Natural killer cell treated with Interleukin-12 subunit alpha and Interleukin-12 subunit beta and Interleukin-15 and Interleukin-18, amount 100 ng/mL, for 72 hours (primary cell): ENCODE measurements around the gene LPCAT2. TPM values are rescaled to one million over a fixed set of nuclear protein-coding genes. Genes with fewer than 3 reads are reported as not detected.
A peak's percentile ranks its signal among the peaks of the same experiment; 100 is the strongest.

ENCODE experiments used
- ATAC-seq, 2 donors: fragments of 150-1000 bp; cut with Tn5 transposase in 1 of 2; sonication (Bioruptor Pico), chemical (Tn5 transposase) in 1 of 2; 2 replicates each; pipeline ENCODE4 v1.10.0; 2021
- DNase-seq: peaks from one replicate; pipeline ENCODE4 v3.0.0; 2022; ENCODE audit warnings: low spot score
- H3K27ac Mint-ChIP-seq, 2 donors: 1 replicate in 1 of 2; 2 replicates in 1 of 2; pipeline ENCODE4 v1.8.0; 2022; ENCODE audit warnings: mixed read lengths in 2 of 2, mild to moderate bottlenecking in 1 of 2, moderate library complexity in 1 of 2
- H3K27me3 Mint-ChIP-seq, 2 donors: 1 replicate in 1 of 2; 2 replicates in 1 of 2; pipeline ENCODE4 v1.8.0; 2022; ENCODE audit warnings: mixed read lengths in 2 of 2
- H3K36me3 Mint-ChIP-seq: one replicate; pipeline ENCODE4 v1.8.0; 2022; ENCODE audit warnings: mixed read lengths
- H3K4me1 Mint-ChIP-seq, 2 donors: 1 replicate in 1 of 2; 2 replicates in 1 of 2; pipeline ENCODE4 v1.8.0; 2022; ENCODE audit warnings: low read depth in 2 of 2, mixed read lengths in 2 of 2, mild to moderate bottlenecking in 1 of 2
- H3K4me3 Mint-ChIP-seq: one replicate; pipeline ENCODE4 v1.8.0; 2022; ENCODE audit warnings: mixed read lengths
- H3K9me3 Mint-ChIP-seq: 2 replicates; pipeline ENCODE4 v1.8.0; 2022; ENCODE audit warnings: mixed read lengths
- total RNA-seq, 2 donors: library from RNA; stranded (reverse); gene quantifications; one replicate each; pipeline ENCODE4 v1.2.3, GENCODE V29; 2022

Gene LPCAT2
- total RNA-seq, 2 donors from 2014 or later = 0.31 to 2.9 TPM

- H3K27me3 Mint-ChIP-seq = peaks cover 14 to 32% of the 10 kb centered on the region in 2 donors
- no peaks in the 10 kb centered on the region for H3K36me3 Mint-ChIP-seq
- no peak overlapping the region for H3K27ac Mint-ChIP-seq
- ATAC-seq (no peak), DNase-seq (no peak)
- no peak overlapping the region for H3K4me3 Mint-ChIP-seq
- peaks cover 0 to 4% of the 10 kb centered on the region in 2 donors for H3K4me1 Mint-ChIP-seq
- H3K9me3 Mint-ChIP-seq = no peaks in the 10 kb centered on the region
Observed at GRCh38 chr16:55503726-55504550, 4.9 kb upstream of the LPCAT2 start.

GRCh38 chr16:55505333-55506015, 3.4 kb upstream of the LPCAT2 start:
- peaks cover 6% of the 10 kb centered on the region for H3K36me3 Mint-ChIP-seq
- no peaks in the 10 kb centered on the region for H3K9me3 Mint-ChIP-seq
- peaks cover 8% of the 10 kb centered on the region in 2 donors for H3K4me1 Mint-ChIP-seq
- ATAC-seq = no peak
- no peak overlapping the region for H3K27ac Mint-ChIP-seq
- no peak overlapping the region for H3K4me3 Mint-ChIP-seq
- H3K27me3 Mint-ChIP-seq = peaks cover 24 to 47% of the 10 kb centered on the region in 2 donors
- no peak for DNase-seq

GRCh38 chr16:55506083-55506482, 2.8 kb upstream of the LPCAT2 start:
- DNase-seq = no peak
- Mint-ChIP-seq H3K4me3 (no peak overlapping the region), H3K4me1 (peaks cover 8% of the 10 kb centered on the region in 2 donors), H3K27me3 (peaks cover 24 to 51% of the 10 kb centered on the region in 2 donors), H3K27ac (no peak overlapping the region), H3K36me3 (peaks cover 6% of the 10 kb centered on the region), H3K9me3 (no peaks in the 10 kb centered on the region)
- ATAC-seq = no peak

- Mint-ChIP-seq H3K27ac (no peak overlapping the region), H3K4me3 (no peak overlapping the region), H3K9me3 (no peaks in the 10 kb centered on the region), H3K27me3 (peaks cover 20 to 49% of the 10 kb centered on the region in 2 donors), H3K4me1 (peaks cover 8% of the 10 kb centered on the region in 2 donors), H3K36me3 (peaks cover 6% of the 10 kb centered on the region)
- DNase-seq (no peak), ATAC-seq (no peak)
Observed at GRCh38 chr16:55506708-55507107, 2.2 kb upstream of the LPCAT2 start.

DNA sequence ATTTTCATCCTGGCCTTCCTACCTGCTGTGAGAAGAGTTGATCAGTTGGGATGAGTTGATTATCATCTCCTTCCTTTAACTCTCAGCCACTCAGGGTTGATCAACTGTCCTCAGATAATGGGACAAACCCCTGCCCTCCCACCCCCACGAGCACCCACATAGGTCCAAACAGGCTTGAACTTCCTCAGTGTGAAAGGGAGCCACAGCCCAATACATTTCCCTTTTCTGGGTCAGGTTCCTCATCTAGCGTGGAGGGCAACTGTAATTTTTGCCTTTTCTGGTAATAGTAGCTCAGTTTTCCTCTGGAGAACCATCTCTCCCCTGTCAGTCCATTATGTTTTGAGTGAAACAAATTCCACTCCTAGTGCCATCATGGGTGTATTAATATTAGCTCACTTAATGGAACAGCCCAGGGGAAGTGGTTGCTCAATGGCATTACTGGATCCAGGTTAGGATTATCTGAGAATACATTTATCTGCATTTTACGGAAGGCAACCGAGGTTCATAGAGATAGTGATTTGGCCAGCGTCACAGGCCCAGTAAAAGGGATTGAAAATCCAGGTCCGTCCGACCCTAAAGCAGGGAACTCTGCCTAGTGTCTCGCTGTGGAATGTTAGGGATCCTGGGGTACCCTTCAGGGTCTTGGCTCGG, 476 bp upstream of the LPCAT2 start:
- Mint-ChIP-seq H3K4me3 (peak overlapping the region; percentile 67), H3K9me3 (no peaks in the 10 kb centered on the region), H3K36me3 (peaks cover 18% of the 10 kb centered on the region), H3K27ac (no peak overlapping the region), H3K4me1 (peaks cover 8% of the 10 kb centered on the region in 2 donors), H3K27me3 (peaks cover 23 to 66% of the 10 kb centered on the region in 2 donors)
- ATAC-seq = no peak
- no peak for DNase-seq

DNA sequence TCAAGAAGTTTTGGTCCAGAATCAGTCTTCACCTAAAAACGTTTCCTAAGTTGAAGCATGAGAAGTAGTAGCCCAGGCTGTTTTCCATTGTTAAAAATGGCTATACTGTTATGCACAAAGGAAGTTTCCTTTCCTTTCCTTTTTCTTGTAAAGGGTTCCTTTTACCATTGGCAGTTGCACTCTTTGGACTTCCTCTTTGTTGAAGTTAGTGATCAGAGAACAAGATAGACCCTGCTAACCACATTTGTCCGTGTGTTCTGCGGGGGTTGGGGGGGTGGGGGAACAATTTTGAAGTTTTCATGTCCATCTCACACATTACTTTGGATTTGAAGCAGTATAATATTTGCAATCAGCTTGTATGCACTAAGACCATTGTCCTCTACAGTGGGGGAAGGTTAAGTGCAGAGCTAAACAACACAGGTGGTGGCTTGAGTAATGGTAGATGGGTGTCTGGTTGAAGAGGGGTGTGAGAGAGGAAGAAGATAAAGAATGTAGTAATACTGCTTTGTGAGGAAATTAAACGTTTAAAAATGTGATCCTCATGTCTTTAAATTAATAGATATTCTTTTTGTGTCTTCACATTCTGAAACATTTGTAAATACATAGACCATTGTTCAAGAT, 1.4 kb downstream of the LPCAT2 start:
- Mint-ChIP-seq H3K27me3 (peaks cover 23 to 66% of the 10 kb centered on the region in 2 donors), H3K4me1 (peaks cover 8% of the 10 kb centered on the region in 2 donors), H3K27ac (peak overlapping the region in 1 of 2 donors; percentile 52), H3K36me3 (peaks cover 18% of the 10 kb centered on the region), H3K9me3 (no peaks in the 10 kb centered on the region), H3K4me3 (peak overlapping the region; percentile 77)
- ATAC-seq (no peak), DNase-seq (no peak)

DNA sequence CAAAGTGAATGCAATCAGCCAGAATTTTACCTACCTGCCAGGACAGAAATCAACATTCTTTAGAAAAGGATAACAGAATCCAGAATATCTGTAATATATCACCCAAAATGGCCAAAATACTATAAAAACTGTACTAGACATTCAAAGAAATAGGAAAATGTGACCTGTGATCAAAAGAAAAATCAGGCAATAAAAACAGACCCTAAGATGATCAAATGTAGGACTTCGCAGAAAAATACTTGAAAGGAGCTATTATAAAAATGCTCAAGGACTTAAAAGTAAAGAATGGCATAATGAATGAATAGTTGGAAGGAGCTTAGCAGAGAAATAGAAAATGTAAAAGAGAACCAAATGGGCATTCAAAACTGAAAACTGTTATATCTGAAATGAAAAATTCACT, 4.1 kb downstream of the LPCAT2 start:
- peaks cover 19 to 48% of the 10 kb centered on the region in 2 donors for H3K27me3 Mint-ChIP-seq
- H3K27ac Mint-ChIP-seq = no peak overlapping the region
- peaks cover 8% of the 10 kb centered on the region in 2 donors for H3K4me1 Mint-ChIP-seq
- H3K4me3 Mint-ChIP-seq = no peak overlapping the region
- no peak for DNase-seq
- no peak for ATAC-seq
- H3K36me3 Mint-ChIP-seq = peaks cover 18% of the 10 kb centered on the region
- H3K9me3 Mint-ChIP-seq = no peaks in the 10 kb centered on the region

GRCh38 chr16:55513616-55514015, 4.7 kb downstream of the LPCAT2 start:
- Mint-ChIP-seq H3K9me3 (no peaks in the 10 kb centered on the region), H3K27ac (no peak overlapping the region), H3K36me3 (peaks cover 18% of the 10 kb centered on the region), H3K27me3 (peaks cover 15 to 48% of the 10 kb centered on the region in 2 donors), H3K4me1 (peaks cover 6 to 8% of the 10 kb centered on the region in 2 donors), H3K4me3 (no peak overlapping the region)
- ATAC-seq (no peak), DNase-seq (no peak)

GRCh38 chr16:55515111-55515510, 6.2 kb downstream of the LPCAT2 start:
- Mint-ChIP-seq H3K4me3 (no peak overlapping the region), H3K36me3 (peaks cover 12% of the 10 kb centered on the region), H3K27ac (no peak overlapping the region), H3K27me3 (peaks cover 6 to 42% of the 10 kb centered on the region in 2 donors), H3K9me3 (no peaks in the 10 kb centered on the region), H3K4me1 (no peaks in the 10 kb centered on the region)
- DNase-seq (no peak), ATAC-seq (no peak)

DNA sequence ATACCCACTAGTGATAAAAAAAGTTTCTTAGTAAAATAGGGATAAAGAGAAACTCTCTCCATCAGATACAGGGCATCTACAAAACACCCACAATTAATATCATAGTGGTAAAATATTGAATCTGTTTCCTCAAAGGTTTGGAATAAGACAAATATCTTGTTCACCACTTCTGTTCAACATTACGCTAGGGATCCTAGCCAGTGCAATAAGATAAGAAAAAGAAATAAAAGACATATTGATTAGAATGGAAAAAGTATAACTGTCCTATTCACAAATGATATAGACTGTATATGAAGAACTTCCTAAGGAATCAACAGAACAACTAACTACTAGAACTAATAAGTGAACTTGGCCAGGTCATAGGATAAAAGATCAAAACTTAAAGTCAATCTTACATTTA, 12.9 kb downstream of the LPCAT2 start:
- peaks cover 0 to 35% of the 10 kb centered on the region in 2 donors for H3K27me3 Mint-ChIP-seq
- H3K27ac Mint-ChIP-seq = no peak overlapping the region
- no peaks in the 10 kb centered on the region for H3K9me3 Mint-ChIP-seq
- no peaks in the 10 kb centered on the region for H3K4me1 Mint-ChIP-seq
- no peak for ATAC-seq
- no peak for DNase-seq
- peaks cover 7% of the 10 kb centered on the region for H3K36me3 Mint-ChIP-seq
- H3K4me3 Mint-ChIP-seq = no peak overlapping the region

DNA sequence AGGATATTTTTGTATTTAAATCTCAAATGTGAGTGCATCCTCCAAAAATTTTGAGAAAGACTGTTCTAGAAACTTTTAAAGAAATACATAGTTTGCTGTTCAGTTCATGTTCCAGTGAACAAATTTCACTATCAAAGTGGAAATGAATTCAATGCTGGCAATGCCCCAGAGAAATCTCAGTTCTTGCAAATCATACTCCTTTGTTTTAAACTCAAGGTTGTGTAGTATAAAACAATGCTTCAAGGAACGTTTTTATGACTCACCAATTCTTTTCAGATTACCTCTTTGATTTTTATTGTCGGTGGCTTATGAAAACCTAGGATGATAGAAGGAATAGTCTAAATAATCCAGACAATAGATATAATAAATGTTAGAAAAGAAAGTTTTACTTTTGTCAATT, 17.6 kb downstream of the LPCAT2 start:
- no peaks in the 10 kb centered on the region for H3K9me3 Mint-ChIP-seq
- no peak overlapping the region for H3K4me3 Mint-ChIP-seq
- DNase-seq = no peak
- H3K4me1 Mint-ChIP-seq = no peaks in the 10 kb centered on the region
- H3K27ac Mint-ChIP-seq = no peak overlapping the region
- ATAC-seq = no peak
- H3K27me3 Mint-ChIP-seq = peaks cover 0 to 17% of the 10 kb centered on the region in 2 donors
- H3K36me3 Mint-ChIP-seq = peaks cover 7% of the 10 kb centered on the region

- no peak for DNase-seq
- Mint-ChIP-seq H3K36me3 (no peaks in the 10 kb centered on the region), H3K27ac (no peak overlapping the region), H3K4me1 (no peaks in the 10 kb centered on the region), H3K27me3 (peaks cover 0 to 8% of the 10 kb centered on the region in 2 donors), H3K9me3 (no peaks in the 10 kb centered on the region), H3K4me3 (no peak overlapping the region)
- no peak for ATAC-seq
Observed at GRCh38 chr16:55527885-55528284, 19.0 kb downstream of the LPCAT2 start.

- H3K9me3 Mint-ChIP-seq = no peaks in the 10 kb centered on the region
- ATAC-seq = no peak
- no peak overlapping the region for H3K27ac Mint-ChIP-seq
- H3K4me3 Mint-ChIP-seq = no peak overlapping the region
- DNase-seq = no peak
- no peaks in the 10 kb centered on the region for H3K4me1 Mint-ChIP-seq
- H3K27me3 Mint-ChIP-seq = peaks cover 0 to 8% of the 10 kb centered on the region in 2 donors
- no peaks in the 10 kb centered on the region for H3K36me3 Mint-ChIP-seq
Observed at GRCh38 chr16:55529018-55529417, 20.1 kb downstream of the LPCAT2 start.
